ENCODE data around the gene CDHR1. TPM values are rescaled to one million over a fixed set of nuclear protein-coding genes. Genes with fewer than 3 reads are reported as not detected.

CDHR1 gene
- total and polyA plus RNA-seq, 2 experiments from 2014 or later, result 3.2 to 6.6 TPM

- TF ChIP-seq ZNF462 (CRISPR knock-in tag; IDR thresholded peaks at IDR 0.05) (no peak), EZH2 (IDR thresholded peaks at IDR 0.05; ENCODE audit: low read depth, unreplicated experiment) (no peak), EZH2phosphoT487 (IDR thresholded peaks at IDR 0.05; ENCODE audit: unreplicated experiment) (no peak), REST (IDR thresholded peaks at IDR 0.05; ENCODE audit: unreplicated experiment) (no peak), NANOG (IDR thresholded peaks at IDR 0.05; ENCODE audit: borderline replicate concordance) (no peak)
Measured at GRCh38 chr10:84225427-84226173, 31.3 kb downstream of the CDHR1 start, which contains the start of gene LRIT2 (continued).

Measured in GM23338 (cell line).